Colonic mucosa (tissue), 4 donors: ENCODE data around the gene LEKR1. TPM values are rescaled to one million over a fixed set of nuclear protein-coding genes. Genes with fewer than 3 reads are reported as not detected.
A peak's percentile ranks its signal among the peaks of the same experiment; 100 is the strongest.

Experiments
- DNase-seq: peaks from one replicate; pipeline ENCODE4 v3.0.0-alpha.2; 2020
- H3K27ac ChIP-seq: fragments of 200-600 bp; one replicate; pipeline ENCODE4 v1.8.0; 2021
- H3K27me3 ChIP-seq: fragments of 200-600 bp; one replicate; pipeline ENCODE4 v1.8.0; 2021
- H3K36me3 ChIP-seq: fragments of 200-600 bp; one replicate; pipeline ENCODE4 v1.8.0; 2021
- H3K4me1 ChIP-seq: fragments of 200-600 bp; one replicate; pipeline ENCODE4 v1.8.0; 2021; ENCODE audit warnings: mild to moderate bottlenecking
- H3K4me3 ChIP-seq: fragments of 200-600 bp; one replicate; pipeline ENCODE4 v1.8.0; 2021
- H3K9ac ChIP-seq, 2 donors: one replicate each; pipeline ENCODE4 v1.7.0; 2013; ENCODE audit warnings: control low read depth in 2 of 2, low read depth in 2 of 2, low read length in 2 of 2
- H3K9me3 ChIP-seq: fragments of 200-600 bp; one replicate; pipeline ENCODE4 v1.8.0; 2021
- CTCF ChIP-seq: fragments of 200-600 bp; IDR thresholded peaks from one replicate; pipeline ENCODE4 v1.8.0; 2022; ENCODE audit warnings: antibody characterized with exemption, mild to moderate bottlenecking
- intact Hi-C: fragments of 100-400 bp; cut with DNase I; formaldehyde crosslinking; loops from one replicate; pipeline ENCODE4 v1.14.1; 2022
- total RNA-seq, 2 donors: library from RNA; stranded (reverse); fragmentation: NEBNext Ultra II Directional in 1 of 2; extraction: Animal tissue kit (Norgen Biotek cat#: 25700) in 1 of 2; gene quantifications; one replicate each; pipeline ENCODE4 v1.2.1, GENCODE V29; 2021
- donor health status: healthy.
- donor health status: DM: no; HTN: no; CAD: no.
- donor health status: DM: no; HTN: no; CAD: no.

The LEKR1 gene
- total RNA-seq, 2 donors from 2014 or later = 1.6 to 2.0 TPM

- H3K27me3 ChIP-seq = no peaks in the 10 kb centered on the region
- peaks cover 8% of the 10 kb centered on the region for H3K4me1 ChIP-seq
- H3K4me3 ChIP-seq = peak overlapping the region; percentile 61
- H3K27ac ChIP-seq = peak overlapping the region; percentile 100
- intact Hi-C loops = loop anchor here (2.0 to 10.0 kb wide), 3 partner anchors 41 to 945 kb away; no protein-coding TSS in a partner anchor
- peak overlapping the region; percentile 88 to 95 for H3K9ac ChIP-seq
- no peaks in the 10 kb centered on the region for H3K9me3 ChIP-seq
- peak; percentile 78 for DNase-seq
- no peak for TF ChIP-seq CTCF
- H3K36me3 ChIP-seq = no peaks in the 10 kb centered on the region
These were observed 263.5 kb downstream of the LEKR1 start for GRCh38 chr3:157089455-157090221.

- Histone ChIP-seq H3K4me3 (no peak overlapping the region), H3K27ac (no peak overlapping the region), H3K9ac (no peak overlapping the region), H3K9me3 (no peaks in the 10 kb centered on the region), H3K27me3 (no peaks in the 10 kb centered on the region), H3K36me3 (no peaks in the 10 kb centered on the region), H3K4me1 (peaks cover 8% of the 10 kb centered on the region)
- intact Hi-C loops = no loop called here
- DNase-seq = no peak
- TF ChIP-seq CTCF = no peak
These were observed 265.1 kb downstream of the LEKR1 start for GRCh38 chr3:157091083-157091833.

GRCh38 chr3:157092230-157092629 is 266.1 kb downstream of the LEKR1 start:
- Histone ChIP-seq H3K9ac (no peak overlapping the region), H3K27me3 (no peaks in the 10 kb centered on the region), H3K4me3 (no peak overlapping the region), H3K27ac (no peak overlapping the region), H3K4me1 (peaks cover 8% of the 10 kb centered on the region), H3K9me3 (no peaks in the 10 kb centered on the region), H3K36me3 (no peaks in the 10 kb centered on the region)
- intact Hi-C loops = no loop called here
- no peak for DNase-seq
- no peak for TF ChIP-seq CTCF

- H3K4me1 ChIP-seq = peaks cover 8% of the 10 kb centered on the region
- intact Hi-C loops = no loop called here
- H3K4me3 ChIP-seq = no peak overlapping the region
- no peaks in the 10 kb centered on the region for H3K36me3 ChIP-seq
- TF ChIP-seq CTCF = no peak
- no peak for DNase-seq
- no peaks in the 10 kb centered on the region for H3K9me3 ChIP-seq
- no peaks in the 10 kb centered on the region for H3K27me3 ChIP-seq
- no peak overlapping the region for H3K9ac ChIP-seq
- no peak overlapping the region for H3K27ac ChIP-seq
These were observed 266.9 kb downstream of the LEKR1 start for GRCh38 chr3:157093096-157093495.

GRCh38 chr3:157094301-157094700 is 268.1 kb downstream of the LEKR1 start:
- no peak for TF ChIP-seq CTCF
- intact Hi-C loops = no loop called here
- no peak overlapping the region for H3K27ac ChIP-seq

More at GRCh38 chr3:157094301-157094700, 268.1 kb downstream of the LEKR1 start:
- Histone ChIP-seq H3K4me1 (peaks cover 8% of the 10 kb centered on the region), H3K27me3 (no peaks in the 10 kb centered on the region), H3K9me3 (no peaks in the 10 kb centered on the region), H3K4me3 (no peak overlapping the region), H3K36me3 (no peaks in the 10 kb centered on the region), H3K9ac (no peak overlapping the region)
- no peak for DNase-seq
